ENCODE data around the gene ACAD11. TPM values are rescaled to one million over a fixed set of nuclear protein-coding genes. Genes with fewer than 3 reads are reported as not detected.

Gene ACAD11
- total RNA-seq, 1 experiment from 2014 or later, result 12.6 TPM

DNA sequence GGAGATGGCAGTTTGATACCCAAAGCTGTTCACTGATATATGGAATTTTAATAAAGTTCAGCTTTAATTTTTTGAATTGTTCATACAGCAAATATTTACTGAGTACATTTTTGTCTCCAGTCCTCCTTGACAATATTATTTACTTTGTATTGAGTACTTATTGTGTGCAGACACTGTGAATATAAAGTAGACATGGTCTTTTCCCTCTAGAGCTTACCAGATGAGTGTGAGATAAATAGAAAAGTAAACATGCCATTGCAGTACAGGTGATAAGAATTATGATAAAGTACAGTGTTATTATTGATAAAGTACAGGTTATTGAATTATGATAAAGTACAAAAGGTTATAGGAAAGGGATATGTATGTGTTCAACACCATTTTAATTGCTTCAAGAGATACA, 2.6 kb upstream of the ACAD11 start:
- RAD21 ChIA-PET (ENCODE audit: low non-redundant PET in 1 of 2, low total read pairs in 2 of 2, uncharacterized antibody in 2 of 2, unreplicated experiment in 2 of 2), result no interaction called here
- TF ChIP-seq CBX3 (IDR thresholded peaks at IDR 0.05; ENCODE audit: low read depth) (no peak), JUND (IDR thresholded peaks at IDR 0.05) (no peak), SRF (IDR thresholded peaks at IDR 0.05; ENCODE audit: low read depth) (no peak), ELF1 (IDR thresholded peaks at IDR 0.05; ENCODE audit: borderline replicate concordance, low read depth) (no peak), EZH2phosphoT487 (IDR thresholded peaks at IDR 0.05; ENCODE audit: borderline replicate concordance) (no peak), ZNF274 (IDR thresholded peaks at IDR 0.05; ENCODE audit: low read depth, low read length) (no peak), RAD21 (IDR thresholded peaks at IDR 0.05; ENCODE audit: low read depth) (no peak), SIN3A (IDR thresholded peaks at IDR 0.05; ENCODE audit: low read depth) (no peak), ZFX (IDR thresholded peaks at IDR 0.05) (no peak), SP1 (IDR thresholded peaks at IDR 0.05; ENCODE audit: low read depth) (no peak)
- TF ChIP-seq, protein P1, sequence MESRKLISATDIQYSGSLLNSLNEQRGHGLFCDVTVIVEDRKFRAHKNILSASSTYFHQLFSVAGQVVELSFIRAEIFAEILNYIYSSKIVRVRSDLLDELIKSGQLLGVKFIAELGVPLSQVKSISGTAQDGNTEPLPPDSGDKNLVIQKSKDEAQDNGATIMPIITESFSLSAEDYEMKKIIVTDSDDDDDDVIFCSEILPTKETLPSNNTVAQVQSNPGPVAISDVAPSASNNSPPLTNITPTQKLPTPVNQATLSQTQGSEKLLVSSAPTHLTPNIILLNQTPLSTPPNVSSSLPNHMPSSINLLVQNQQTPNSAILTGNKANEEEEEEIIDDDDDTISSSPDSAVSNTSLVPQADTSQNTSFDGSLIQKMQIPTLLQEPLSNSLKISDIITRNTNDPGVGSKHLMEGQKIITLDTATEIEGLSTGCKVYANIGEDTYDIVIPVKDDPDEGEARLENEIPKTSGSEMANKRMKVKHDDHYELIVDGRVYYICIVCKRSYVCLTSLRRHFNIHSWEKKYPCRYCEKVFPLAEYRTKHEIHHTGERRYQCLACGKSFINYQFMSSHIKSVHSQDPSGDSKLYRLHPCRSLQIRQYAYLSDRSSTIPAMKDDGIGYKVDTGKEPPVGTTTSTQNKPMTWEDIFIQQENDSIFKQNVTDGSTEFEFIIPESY (IDR thresholded peaks at IDR 0.05; ENCODE audit: extremely low read depth, insufficient replicate concordance, low read length), result no peak
- no peak overlapping the region for H3K4me3 ChIP-seq (replicated peaks in 1 of 2; ENCODE audit: low read depth in 1 of 2, low read length in 2 of 2)
- H3K9ac ChIP-seq (ENCODE audit: low read length), result no peak overlapping the region
- no peak overlapping the region for H2AFZ ChIP-seq (ENCODE audit: low read depth, low read length, poor library complexity, severe bottlenecking)
- DNase-seq (ENCODE audit: low read depth, low spot score) (no peak), ATAC-seq (no peak)
- H3K9me2 ChIP-seq (ENCODE audit: insufficient read depth), result no peaks in the 10 kb centered on the region
- CTCF ChIA-PET, result no interaction called here
- peaks cover 0 to 16% of the 10 kb centered on the region in 2 experiments; a peak in 2 of 4 replicates for H3K4me1 ChIP-seq (ENCODE audit: control insufficient read depth in 1 of 2, insufficient read depth in 2 of 2, low read length in 2 of 2)
- intact Hi-C loops (cut with micrococcal nuclease), result no loop called here
- peaks cover 3 to 4% of the 10 kb centered on the region in 2 experiments; a peak in 1 of 4 replicates for H3K36me3 ChIP-seq (ENCODE audit: control insufficient read depth in 1 of 2, insufficient read depth in 2 of 2, low read length in 2 of 2)
- H3K27me3 ChIP-seq (ENCODE audit: insufficient read depth, low read length), result no peaks in the 10 kb centered on the region
- POLR2A ChIA-PET, result no interaction called here
- no peak overlapping the region; the same call in 1 of the 2 replicates for H3K4me2 ChIP-seq (ENCODE audit: low read length)
- no peaks in the 10 kb centered on the region for H4K20me1 ChIP-seq (ENCODE audit: insufficient read depth)
- no peaks in the 10 kb centered on the region for H3K9me3 ChIP-seq (ENCODE audit: control insufficient read depth in 1 of 2, insufficient read depth in 1 of 2, low read depth in 1 of 2, low read length in 2 of 2)
- H3K27ac ChIP-seq (ENCODE audit: low read depth, low read length), result no peak overlapping the region
- BruUV-seq (replicated peaks), result no TSS peak
- H3K79me2 ChIP-seq (ENCODE audit: insufficient read depth, low read length), result peaks cover 78% of the 10 kb centered on the region

Data from HCT116 (cell line).